BE2C (cell line): ENCODE results near the gene CES4A.

Source experiments
- DNase-seq: peaks from one replicate; pipeline ENCODE4 v3.0.0-alpha.2; 2020
- H3K27me3 ChIP-seq: fragments of 250-450 bp; sonication (Bioruptor Pico); 2 replicates; pipeline ENCODE4 v1.5.1; 2020; ENCODE audit warnings: mild to moderate bottlenecking
- H3K36me3 ChIP-seq: fragments of 250-450 bp; sonication (Bioruptor Pico); 2 replicates; pipeline ENCODE4 v1.5.1; 2020; ENCODE audit warnings: mild to moderate bottlenecking
- H3K4me1 ChIP-seq: fragments of 250-450 bp; sonication (Bioruptor Pico); 2 replicates; pipeline ENCODE4 v1.5.1; 2020
- H3K4me3 ChIP-seq: 2 replicates; pipeline ENCODE4 v1.5.1; 2011; ENCODE audit warnings: low read depth, low read length
- H3K9me3 ChIP-seq: fragments of 250-450 bp; sonication (Bioruptor Pico); 2 replicates; pipeline ENCODE4 v1.5.1; 2020
- CTCF ChIP-seq: IDR thresholded peaks from 2 replicates; pipeline ENCODE4 v1.5.1; 2012; ENCODE audit warnings: mild to moderate bottlenecking, low read depth, low read length

CES4A gene

GRCh38 chr16:67021321-67021720 lies 32.9 kb downstream of the CES4A start:
- DNase-seq, result no peak
- Histone ChIP-seq H3K9me3 (no peaks in the 10 kb centered on the region), H3K36me3 (no peaks in the 10 kb centered on the region), H3K27me3 (no peaks in the 10 kb centered on the region), H3K4me1 (peaks cover 7% of the 10 kb centered on the region), H3K4me3 (no peak overlapping the region)
- TF ChIP-seq CTCF, result no peak

GRCh38 chr16:67022531-67023214 lies 34.3 kb downstream of the CES4A start:
- no peak for DNase-seq
- Histone ChIP-seq H3K36me3 (no peaks in the 10 kb centered on the region), H3K27me3 (no peaks in the 10 kb centered on the region), H3K9me3 (no peaks in the 10 kb centered on the region), H3K4me3 (no peak overlapping the region), H3K4me1 (peaks cover 7% of the 10 kb centered on the region)
- no peak for TF ChIP-seq CTCF

DNA sequence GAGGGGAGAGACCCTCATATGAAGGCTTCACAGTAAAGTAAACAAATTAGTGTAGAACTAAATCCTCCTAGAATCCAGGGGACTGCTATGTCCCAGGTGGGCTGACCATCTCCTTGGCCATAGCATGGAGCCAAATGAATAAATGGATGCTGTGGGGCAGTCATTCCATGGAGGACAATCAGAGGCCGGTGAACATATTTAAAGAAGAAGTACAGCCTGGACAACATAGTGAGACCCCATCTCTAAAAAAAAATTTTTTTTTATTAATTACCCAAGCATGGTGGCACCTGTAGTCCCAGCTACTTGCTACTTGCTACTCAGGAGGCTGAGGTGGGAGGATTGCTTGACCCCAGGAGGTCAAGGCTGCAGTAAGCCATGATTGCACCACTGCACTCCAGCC lies 35.3 kb downstream of the CES4A start:
- no peak for DNase-seq
- no peak for TF ChIP-seq CTCF
- no peaks in the 10 kb centered on the region for H3K9me3 ChIP-seq

GRCh38 chr16:67024384-67025209 lies 36.2 kb downstream of the CES4A start:
- Histone ChIP-seq H3K4me1 (peaks cover 7% of the 10 kb centered on the region), H3K27me3 (no peaks in the 10 kb centered on the region), H3K36me3 (peaks cover 3% of the 10 kb centered on the region), H3K9me3 (no peaks in the 10 kb centered on the region), H3K4me3 (no peak overlapping the region)
- DNase-seq, result no peak
- no peak for TF ChIP-seq CTCF

More for the DNA sequence above, 35.3 kb downstream of the CES4A start:
- no peak overlapping the region for H3K4me3 ChIP-seq
- no peaks in the 10 kb centered on the region for H3K36me3 ChIP-seq
- peaks cover 7% of the 10 kb centered on the region for H3K4me1 ChIP-seq
- no peaks in the 10 kb centered on the region for H3K27me3 ChIP-seq

- H3K9me3 ChIP-seq, result no peaks in the 10 kb centered on the region
- H3K4me3 ChIP-seq, result no peak overlapping the region
- no peak for DNase-seq
- H3K4me1 ChIP-seq, result peaks cover 7% of the 10 kb centered on the region
- peaks cover 3% of the 10 kb centered on the region for H3K36me3 ChIP-seq
- H3K27me3 ChIP-seq, result no peaks in the 10 kb centered on the region
- TF ChIP-seq CTCF, result no peak
These were observed 36.8 kb downstream of the CES4A start for GRCh38 chr16:67025210-67025550.

- H3K9me3 ChIP-seq, result no peaks in the 10 kb centered on the region
- no peak for TF ChIP-seq CTCF
These were observed 38.2 kb downstream of the CES4A start for GRCh38 chr16:67026570-67026969.

More at GRCh38 chr16:67026570-67026969, 38.2 kb downstream of the CES4A start:
- no peak overlapping the region for H3K4me3 ChIP-seq
- no peaks in the 10 kb centered on the region for H3K27me3 ChIP-seq
- H3K4me1 ChIP-seq, result peaks cover 7% of the 10 kb centered on the region
- DNase-seq, result no peak
- peaks cover 9% of the 10 kb centered on the region for H3K36me3 ChIP-seq
